ENCODE data around the gene UTS2B. TPM values are rescaled to one million over a fixed set of nuclear protein-coding genes. Genes with fewer than 3 reads are reported as not detected.
A peak's percentile ranks its signal among the peaks of the same experiment; 100 is the strongest.

UTS2B gene
- total and polyA plus RNA-seq, 9 of the 15 experiments (the other 6 are each of a cell fraction or from before 2014, with no cell fraction given): 0.06 TPM; not detected in 8

DNA sequence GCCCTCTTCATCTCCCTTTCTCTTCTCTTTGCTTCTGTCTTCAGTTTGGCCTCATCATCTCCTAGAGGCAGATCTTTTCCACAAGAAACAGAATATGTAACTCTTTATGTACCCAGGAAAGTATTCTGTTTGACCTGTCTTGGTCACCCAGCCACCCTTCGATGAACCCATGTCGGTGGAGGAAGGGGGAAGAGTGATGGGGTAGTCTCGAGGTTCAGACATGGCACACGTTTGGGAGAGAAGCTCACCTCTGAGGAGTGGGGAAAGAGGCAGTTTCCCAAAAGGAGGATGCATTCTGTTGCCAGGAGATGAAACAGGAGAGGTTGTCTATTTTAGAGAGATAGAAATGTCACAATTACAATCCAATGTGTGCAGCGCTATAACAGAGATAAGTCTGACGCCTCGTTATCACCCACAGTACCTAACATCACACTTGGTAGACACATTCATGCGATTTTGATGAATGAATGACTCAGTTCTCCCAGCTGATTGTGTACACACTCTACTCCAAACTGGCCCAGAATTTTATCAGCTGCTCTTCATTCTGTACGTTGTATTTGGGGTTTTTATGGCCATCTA lies 1.9 kb downstream of the UTS2B start (continued):
- TF ChIP-seq POLR2AphosphoS2 (IDR thresholded peaks at IDR 0.05; ENCODE audit: low read length) (no peak), DDX20 (tag; IDR thresholded peaks at IDR 0.05; ENCODE audit: low read depth) (no peak), NFIC (IDR thresholded peaks at IDR 0.05) (peak; percentile 11; the same call in 1 of the 2 replicates), E2F3 (CRISPR knock-in tag; IDR thresholded peaks at IDR 0.05) (no peak), TAF9B (IDR thresholded peaks at IDR 0.05; ENCODE audit: partially characterized antibody) (no peak), STAG1 (CRISPR knock-in tag; IDR thresholded peaks at IDR 0.05; ENCODE audit: borderline replicate concordance) (no peak), GATA2 (CRISPR knock-in tag; IDR thresholded peaks at IDR 0.05) (no peak), PTTG1 (tag; IDR thresholded peaks at IDR 0.05; ENCODE audit: low read depth) (no peak), NR1H2 (CRISPR knock-in tag; IDR thresholded peaks at IDR 0.05) (no peak), CEBPB (tag; IDR thresholded peaks at IDR 0.05) (no peak), KHSRP (IDR thresholded peaks at IDR 0.05) (no peak), GTF2B (IDR thresholded peaks at IDR 0.05; ENCODE audit: extremely low read depth, insufficient read length) (no peak), ZNF12 (CRISPR knock-in tag; IDR thresholded peaks at IDR 0.05) (no peak), KAT8 (IDR thresholded peaks at IDR 0.05; ENCODE audit: low read depth) (no peak), SRSF7 (optimal IDR thresholded peaks at IDR 0.05; ENCODE audit: low read depth, low read length) (no peak), ZNF76 (CRISPR knock-in tag; IDR thresholded peaks at IDR 0.05; ENCODE audit: borderline replicate concordance) (no peak), PHF20 (IDR thresholded peaks at IDR 0.05; ENCODE audit: partially characterized antibody) (no peak), CCNT2 (IDR thresholded peaks at IDR 0.05; ENCODE audit: borderline replicate concordance, extremely low read depth, insufficient read length, low read depth, low read length) (no peak), MECOM (CRISPR knock-in tag; IDR thresholded peaks at IDR 0.05) (no peak), MAZ (CRISPR knock-in tag; conservative IDR thresholded peaks at IDR 0.05 in 1 of 2, IDR thresholded peaks at IDR 0.05 in 1 of 2) (no peak), SP2 (IDR thresholded peaks at IDR 0.05; ENCODE audit: extremely low read depth, low read depth, low read length, poor library complexity, severe bottlenecking) (no peak), HNRNPL (IDR thresholded peaks at IDR 0.05; ENCODE audit: low read depth, low read length) (no peak), SAFB2 (IDR thresholded peaks at IDR 0.05; ENCODE audit: borderline replicate concordance, low read depth, low read length, severe bottlenecking) (no peak), EWSR1 (IDR thresholded peaks at IDR 0.05; ENCODE audit: borderline replicate concordance, low read depth, partially characterized antibody) (no peak), MYBL2 (IDR thresholded peaks at IDR 0.05; ENCODE audit: low read depth) (no peak), MYBL2 (CRISPR knock-in tag; IDR thresholded peaks at IDR 0.05; ENCODE audit: borderline replicate concordance) (no peak), CSDE1 (IDR thresholded peaks at IDR 0.05) (no peak), JUN (IDR thresholded peaks at IDR 0.05; ENCODE audit: borderline replicate concordance, low read depth, low read length) (no peak), JUN (CRISPR knock-in tag; IDR thresholded peaks at IDR 0.05; ENCODE audit: borderline replicate concordance) (no peak)
- TF ChIP-seq, protein P1, sequence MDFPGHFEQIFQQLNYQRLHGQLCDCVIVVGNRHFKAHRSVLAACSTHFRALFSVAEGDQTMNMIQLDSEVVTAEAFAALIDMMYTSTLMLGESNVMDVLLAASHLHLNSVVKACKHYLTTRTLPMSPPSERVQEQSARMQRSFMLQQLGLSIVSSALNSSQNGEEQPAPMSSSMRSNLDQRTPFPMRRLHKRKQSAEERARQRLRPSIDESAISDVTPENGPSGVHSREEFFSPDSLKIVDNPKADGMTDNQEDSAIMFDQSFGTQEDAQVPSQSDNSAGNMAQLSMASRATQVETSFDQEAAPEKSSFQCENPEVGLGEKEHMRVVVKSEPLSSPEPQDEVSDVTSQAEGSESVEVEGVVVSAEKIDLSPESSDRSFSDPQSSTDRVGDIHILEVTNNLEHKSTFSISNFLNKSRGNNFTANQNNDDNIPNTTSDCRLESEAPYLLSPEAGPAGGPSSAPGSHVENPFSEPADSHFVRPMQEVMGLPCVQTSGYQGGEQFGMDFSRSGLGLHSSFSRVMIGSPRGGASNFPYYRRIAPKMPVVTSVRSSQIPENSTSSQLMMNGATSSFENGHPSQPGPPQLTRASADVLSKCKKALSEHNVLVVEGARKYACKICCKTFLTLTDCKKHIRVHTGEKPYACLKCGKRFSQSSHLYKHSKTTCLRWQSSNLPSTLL (IDR thresholded peaks at IDR 0.05): no peak

All from K562 (cell line).